Esophagus mucosa (tissue), 1 donor: Measurements from ENCODE around the gene HAP1. TPM values are rescaled to one million over a fixed set of nuclear protein-coding genes. Genes with fewer than 3 reads are reported as not detected.
"Not testable (repeated sequence)": the region's sequence is repeated elsewhere in the genome, so short reads cannot be mapped to it uniquely, and the experiment has no call there.

Source experiments
- ATAC-seq: fragments of 200-7000 bp; cut with Tn5 transposase; one replicate; pipeline ENCODE4 v1.9.1; 2020
- total RNA-seq: library from RNA; stranded (reverse); gene quantifications from one replicate; pipeline ENCODE4 v1.2.4, GENCODE V29; 2023
- donor health status: DM: yes; HTN: yes; CAD: no.

Gene HAP1, protein sequence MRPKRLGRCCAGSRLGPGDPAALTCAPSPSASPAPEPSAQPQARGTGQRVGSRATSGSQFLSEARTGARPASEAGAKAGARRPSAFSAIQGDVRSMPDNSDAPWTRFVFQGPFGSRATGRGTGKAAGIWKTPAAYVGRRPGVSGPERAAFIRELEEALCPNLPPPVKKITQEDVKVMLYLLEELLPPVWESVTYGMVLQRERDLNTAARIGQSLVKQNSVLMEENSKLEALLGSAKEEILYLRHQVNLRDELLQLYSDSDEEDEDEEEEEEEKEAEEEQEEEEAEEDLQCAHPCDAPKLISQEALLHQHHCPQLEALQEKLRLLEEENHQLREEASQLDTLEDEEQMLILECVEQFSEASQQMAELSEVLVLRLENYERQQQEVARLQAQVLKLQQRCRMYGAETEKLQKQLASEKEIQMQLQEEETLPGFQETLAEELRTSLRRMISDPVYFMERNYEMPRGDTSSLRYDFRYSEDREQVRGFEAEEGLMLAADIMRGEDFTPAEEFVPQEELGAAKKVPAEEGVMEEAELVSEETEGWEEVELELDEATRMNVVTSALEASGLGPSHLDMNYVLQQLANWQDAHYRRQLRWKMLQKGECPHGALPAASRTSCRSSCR
- total RNA-seq = 1.4 TPM

DNA sequence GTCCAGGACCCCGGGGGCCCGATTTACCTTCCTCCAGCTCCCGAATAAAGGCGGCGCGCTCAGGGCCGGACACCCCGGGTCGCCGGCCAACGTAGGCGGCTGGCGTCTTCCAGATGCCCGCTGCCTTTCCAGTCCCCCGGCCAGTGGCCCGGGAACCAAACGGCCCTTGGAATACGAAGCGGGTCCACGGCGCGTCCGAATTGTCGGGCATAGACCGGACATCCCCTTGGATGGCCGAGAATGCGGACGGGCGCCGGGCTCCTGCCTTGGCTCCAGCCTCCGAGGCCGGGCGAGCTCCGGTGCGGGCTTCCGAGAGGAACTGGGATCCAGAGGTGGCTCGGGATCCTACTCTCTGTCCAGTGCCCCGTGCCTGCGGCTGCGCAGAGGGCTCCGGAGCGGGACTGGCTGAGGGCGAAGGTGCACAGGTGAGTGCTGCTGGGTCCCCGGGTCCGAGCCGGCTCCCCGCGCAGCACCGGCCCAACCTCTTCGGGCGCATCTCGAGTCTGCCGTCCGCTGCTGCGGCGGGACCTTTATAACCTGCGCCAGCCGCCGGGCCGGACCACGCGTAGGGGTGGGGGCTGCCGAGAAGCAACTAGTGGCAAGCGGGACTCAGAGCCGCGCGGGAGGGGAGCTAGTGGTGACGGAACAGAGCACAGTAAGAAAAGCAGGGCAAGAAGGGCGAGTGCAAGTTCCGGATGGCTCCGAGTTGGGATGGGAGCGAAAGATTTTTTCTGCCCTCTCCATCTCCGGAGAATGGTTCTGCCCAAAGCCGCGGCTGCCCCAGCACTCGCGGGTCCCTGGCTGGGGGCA, at the start of gene HAP1:
HAP1 (minus strand) TSS at position 505 of the 810 bp plus-strand sequence; CDS start at position 496, 9 bp downstream.
- peak; percentile 3 for ATAC-seq

DNA sequence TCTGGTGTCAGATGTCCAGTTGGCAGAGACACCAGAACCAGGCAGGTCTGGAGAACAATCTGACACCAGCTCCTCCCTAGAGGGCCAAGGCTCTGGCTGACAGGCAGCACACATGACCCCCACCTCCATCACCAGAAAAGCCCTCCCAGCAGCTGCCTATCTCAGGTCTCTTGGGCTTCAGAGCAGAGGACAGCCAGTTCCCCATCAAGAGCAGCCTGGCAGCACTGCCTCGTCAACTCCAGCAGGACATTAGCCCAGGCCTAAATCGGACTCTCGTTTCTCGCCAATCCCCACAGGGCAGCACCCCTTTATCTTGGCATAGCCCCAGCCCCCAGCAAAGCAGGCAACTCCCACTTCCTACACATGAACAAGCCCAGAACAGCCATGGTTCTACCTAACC, 47.7 kb upstream of the HAP1 start:
- no peak for ATAC-seq

- no peak for ATAC-seq
These were observed 47.1 kb upstream of the HAP1 start for GRCh38 chr17:41781404-41782110.

DNA sequence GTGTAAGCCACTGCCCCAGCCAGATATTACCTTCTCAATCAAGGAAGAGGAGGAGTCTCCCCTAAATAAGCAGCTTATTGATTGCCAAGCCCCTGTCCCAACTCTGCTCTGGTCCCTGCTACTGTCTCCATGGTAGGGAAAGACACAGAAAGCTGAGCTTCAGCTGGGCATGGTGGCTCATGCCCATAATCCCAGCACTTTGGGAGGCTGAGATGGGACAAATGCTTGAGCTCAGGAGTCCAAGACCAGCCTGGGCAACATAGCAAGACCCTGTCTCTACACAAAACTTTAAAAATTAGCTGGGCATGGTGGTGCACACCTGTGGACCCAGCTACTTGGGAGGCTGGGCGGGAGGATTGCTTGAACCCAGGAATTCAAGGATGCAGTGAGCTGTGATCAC, 45.5 kb upstream of the HAP1 start:
- no peak for ATAC-seq

GRCh38 chr17:41777574-41778188, 43.2 kb upstream of the HAP1 start:
- ATAC-seq = no peak

GRCh38 chr17:41777157-41777573, 42.7 kb upstream of the HAP1 start:
- no peak for ATAC-seq

- not testable (repeated sequence) for ATAC-seq
These were observed 41.9 kb upstream of the HAP1 start for GRCh38 chr17:41776262-41776900.

DNA sequence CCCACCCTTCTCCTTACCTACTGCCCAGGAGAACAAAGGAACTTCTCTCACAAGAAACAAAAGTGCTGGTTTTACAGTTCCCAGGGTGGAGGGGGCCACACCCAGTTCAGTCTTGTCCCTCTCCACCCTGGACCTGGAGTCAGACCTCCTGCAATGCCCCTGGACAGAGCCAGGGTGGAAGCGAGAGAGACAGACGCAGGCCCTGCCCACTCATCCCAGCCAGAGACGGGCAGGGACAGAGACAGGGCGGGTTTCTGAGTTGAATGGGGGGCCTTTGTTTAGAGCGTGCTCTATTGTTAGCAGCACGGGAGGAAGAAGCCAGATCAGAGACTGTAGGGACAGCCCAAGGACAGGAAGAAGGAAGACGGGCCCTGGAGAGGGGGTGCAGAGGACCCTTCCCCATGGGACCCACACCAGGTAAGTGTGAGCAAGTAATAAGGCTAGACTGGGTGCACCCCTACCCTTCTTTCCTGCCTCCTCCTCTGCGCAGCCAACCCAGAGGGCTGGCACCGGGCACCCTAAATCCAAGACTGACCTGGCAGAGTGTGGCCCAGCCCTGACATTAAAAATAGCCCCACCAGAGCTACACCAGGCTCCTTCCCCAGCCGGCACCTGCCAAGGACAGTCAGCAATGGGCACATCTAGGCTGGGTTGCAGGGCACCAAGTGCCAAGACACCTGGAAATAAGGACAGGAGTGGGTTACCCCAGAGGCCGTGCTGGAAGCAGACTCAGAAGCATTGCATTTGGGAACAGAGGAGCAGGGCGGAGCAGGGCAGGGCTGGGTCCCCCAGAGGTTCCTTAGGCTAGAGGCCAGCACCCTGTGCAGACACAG, 41.2 kb upstream of the HAP1 start:
- ATAC-seq = peak; percentile 32

GRCh38 chr17:41773731-41774193, 39.3 kb upstream of the HAP1 start:
- ATAC-seq = no peak

GRCh38 chr17:41773190-41773588, 38.7 kb upstream of the HAP1 start:
- ATAC-seq = peak; percentile 70

GRCh38 chr17:41772586-41773189, 38.2 kb upstream of the HAP1 start:
- no peak for ATAC-seq

DNA sequence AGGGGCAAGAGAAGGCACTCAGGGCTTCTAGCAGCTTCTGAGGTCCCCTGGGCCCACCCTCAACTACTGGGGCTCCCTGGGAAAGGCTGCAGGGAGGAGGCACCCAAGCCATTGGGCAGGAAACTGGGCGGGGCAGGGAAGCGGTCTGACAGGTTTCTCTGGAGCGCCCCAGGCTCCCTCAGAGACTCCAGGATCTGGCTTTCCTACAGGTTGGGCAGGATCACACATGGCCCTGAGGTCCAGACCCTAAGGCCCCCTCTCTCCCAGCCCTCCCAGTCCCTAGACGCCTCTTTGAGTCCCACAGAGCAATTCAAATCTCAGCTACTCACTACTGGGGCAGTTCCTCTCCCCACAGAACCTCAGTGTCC, 37.8 kb upstream of the HAP1 start:
- ATAC-seq = peak; percentile 67

DNA sequence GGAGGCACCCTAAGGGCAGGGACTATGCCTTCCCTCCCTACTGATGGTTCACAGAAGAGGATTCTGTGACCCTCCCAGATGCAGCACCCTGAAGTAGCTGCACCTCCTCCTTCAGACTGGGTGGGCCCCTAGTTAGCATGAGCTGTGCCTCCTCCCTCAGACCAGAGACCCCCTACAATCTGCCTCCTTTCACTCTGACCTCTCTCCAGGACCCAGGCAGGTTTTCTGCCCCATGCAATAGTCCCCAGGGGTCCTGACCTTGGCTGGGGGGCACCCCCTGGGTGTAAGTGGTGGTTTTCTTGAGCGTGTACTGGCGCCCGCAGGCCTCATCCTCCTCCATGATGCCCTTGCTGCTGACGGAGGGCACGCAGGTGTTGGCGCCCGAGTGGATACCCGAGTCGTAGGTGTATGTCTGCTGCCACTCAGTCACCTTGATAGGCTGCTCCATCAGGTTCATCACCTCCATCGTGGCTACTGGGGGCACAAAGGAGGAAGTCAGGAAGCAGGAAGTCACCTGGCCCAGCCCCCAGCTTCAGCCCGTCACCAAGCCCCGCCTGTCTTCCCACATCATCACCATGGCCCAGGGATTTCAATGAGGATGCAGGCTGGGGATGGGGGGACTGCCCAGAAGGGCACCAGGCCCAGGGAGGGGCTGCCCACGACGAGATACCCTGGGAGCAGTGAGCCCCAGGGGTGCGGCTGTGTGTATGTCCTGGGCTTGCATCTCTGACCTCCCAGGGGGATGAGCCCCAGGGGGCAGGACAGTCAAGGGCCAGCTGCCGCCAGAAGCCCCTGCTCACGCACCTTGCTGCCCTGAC, 37.2 kb upstream of the HAP1 start:
- ATAC-seq = peak; percentile 0

DNA sequence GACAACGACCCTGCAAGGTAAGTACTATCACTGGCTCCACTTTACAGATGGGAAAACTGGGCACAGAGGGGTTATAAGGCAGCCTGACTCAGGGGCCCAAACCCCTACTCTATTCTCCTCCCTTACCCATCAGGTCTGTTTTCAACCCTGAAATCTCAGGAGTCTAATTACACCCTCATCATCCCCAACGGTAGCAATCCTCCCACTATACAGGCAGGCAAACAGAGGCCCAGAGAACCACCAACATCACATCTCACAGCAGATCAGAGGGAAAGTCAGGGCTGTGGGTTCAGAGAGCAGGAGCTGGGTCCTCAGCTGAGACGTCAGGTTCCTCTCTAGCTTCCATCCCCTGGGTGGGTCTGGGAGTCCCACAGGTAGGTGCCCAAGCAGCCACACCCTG, 35.5 kb upstream of the HAP1 start:
- no peak for ATAC-seq

- no peak for ATAC-seq
These were observed 35.0 kb upstream of the HAP1 start for GRCh38 chr17:41769346-41769862.

GRCh38 chr17:41768682-41769288, 34.3 kb upstream of the HAP1 start:
- no peak for ATAC-seq

- ATAC-seq = no peak
These were observed 33.0 kb upstream of the HAP1 start for GRCh38 chr17:41767324-41768042.

GRCh38 chr17:41766135-41766534, 31.7 kb upstream of the HAP1 start:
- ATAC-seq = no peak
